DOHH2 (cell line): Measurements from ENCODE around the gene NUDT19.
"Not testable (repeated sequence)": the region's sequence is repeated elsewhere in the genome, so short reads cannot be mapped to it uniquely, and the experiment has no call there.

Source experiments
- H3F3A ChIP-seq: fragments of 200-600 bp; sonication (generic), shearing (Covaris generic); 2 replicates; pipeline ENCODE4 v1.6.0; 2016; ENCODE audit warnings: antibody characterized with exemption, mild to moderate bottlenecking; ENCODE audit not compliant: control insufficient read depth, insufficient read depth
- H3K27ac ChIP-seq: fragments of 200-600 bp; sonication (generic); 2 replicates; pipeline ENCODE4 v1.5.1; 2014; ENCODE audit warnings: low read depth, mild to moderate bottlenecking, low read length, moderate library complexity
- H3K27me3 ChIP-seq: fragments of 200-600 bp; sonication (generic); 2 replicates; pipeline ENCODE4 v1.6.1; 2014; ENCODE audit warnings: mild to moderate bottlenecking, low read length, mixed read lengths; ENCODE audit not compliant: control insufficient read depth
- H3K36me3 ChIP-seq: fragments of 200-600 bp; sonication (generic); 2 replicates; pipeline ENCODE4 v1.6.1; 2014; ENCODE audit warnings: mild to moderate bottlenecking, low read length, moderate library complexity, mixed read lengths; ENCODE audit not compliant: control insufficient read depth
- H3K4me1 ChIP-seq: fragments of 200-600 bp; sonication (generic); 2 replicates; pipeline ENCODE4 v1.6.1; 2014; ENCODE audit warnings: mild to moderate bottlenecking, low read length, mixed read lengths; ENCODE audit not compliant: control insufficient read depth
- H3K4me2 ChIP-seq: fragments of 200-600 bp; sonication (generic); 2 replicates; pipeline ENCODE4 v1.6.0; 2014; ENCODE audit warnings: mild to moderate bottlenecking, low read length, moderate library complexity
- H3K4me3 ChIP-seq: fragments of 200-600 bp; sonication (generic); 2 replicates; pipeline ENCODE4 v1.5.1; 2014; ENCODE audit warnings: mild to moderate bottlenecking, low read length, mixed read lengths
- H3K79me2 ChIP-seq: fragments of 200-600 bp; sonication (generic); 2 replicates; pipeline ENCODE4 v1.6.1; 2014; ENCODE audit warnings: mild to moderate bottlenecking, low read length, mixed read lengths; ENCODE audit not compliant: control insufficient read depth
- H3K9me2 ChIP-seq: fragments of 200-600 bp; sonication (generic); replicated peaks from 2 replicates; pipeline ENCODE4 v1.6.1; 2014; ENCODE audit warnings: mild to moderate bottlenecking, low read length, mixed read lengths; ENCODE audit not compliant: control insufficient read depth
- H3K9me3 ChIP-seq: fragments of 200-600 bp; sonication (generic); 2 replicates; pipeline ENCODE4 v1.6.1; 2014; ENCODE audit warnings: antibody characterized with exemption, low read length, mixed read lengths; ENCODE audit not compliant: control insufficient read depth, insufficient read depth
- H4K20me1 ChIP-seq: fragments of 200-600 bp; sonication (generic); 2 replicates; pipeline ENCODE4 v1.6.0; 2014; ENCODE audit warnings: low read depth, mild to moderate bottlenecking, antibody characterized with exemption, low read length, moderate library complexity; ENCODE audit not compliant: control insufficient read depth, insufficient read depth
- CTCF ChIP-seq: fragments of 200-600 bp; sonication (generic); IDR thresholded peaks from one replicate; pipeline ENCODE4 v1.5.1; 2014; ENCODE audit warnings: antibody characterized with exemption, mild to moderate bottlenecking, low read depth, low read length; ENCODE audit not compliant: poor library complexity, severe bottlenecking
- EZH2phosphoT487 ChIP-seq: fragments of 200-600 bp; sonication (generic); IDR thresholded peaks from 2 replicates; pipeline ENCODE4 v1.6.1; 2017; ENCODE audit warnings: borderline replicate concordance, mild to moderate bottlenecking, antibody characterized with exemption, low read length, moderate library complexity, mixed read lengths

Gene NUDT19

GRCh38 chr19:32652894-32653598 is 38.6 kb upstream of the NUDT19 start:
- H3K9me3 ChIP-seq: no peaks in the 10 kb centered on the region
- no peaks in the 10 kb centered on the region for H3F3A ChIP-seq
- H3K36me3 ChIP-seq: peaks cover 29% of the 10 kb centered on the region
- H4K20me1 ChIP-seq: no peaks in the 10 kb centered on the region
- TF ChIP-seq CTCF (no peak), EZH2phosphoT487 (no peak)
- no peak overlapping the region for H3K27ac ChIP-seq
- 0 out of 2 replicates have a peak, but pooled peaks cover 4% of the 10 kb centered on the region for H3K79me2 ChIP-seq
- H3K9me2 ChIP-seq: no peaks in the 10 kb centered on the region
- no peaks in the 10 kb centered on the region for H3K4me1 ChIP-seq
- H3K4me2 ChIP-seq: no peak overlapping the region
- H3K4me3 ChIP-seq: no peak overlapping the region
- no peaks in the 10 kb centered on the region for H3K27me3 ChIP-seq

GRCh38 chr19:32653599-32653915 is 38.1 kb upstream of the NUDT19 start:
- no peaks in the 10 kb centered on the region for H3K9me3 ChIP-seq
- H4K20me1 ChIP-seq: no peaks in the 10 kb centered on the region
- H3K79me2 ChIP-seq: peaks cover 7% of the 10 kb centered on the region; the same call in 1 of the 2 replicates
- no peak overlapping the region for H3K4me2 ChIP-seq
- no peak overlapping the region for H3K4me3 ChIP-seq
- no peak for TF ChIP-seq CTCF
- TF ChIP-seq EZH2phosphoT487: no peak
- H3K9me2 ChIP-seq: no peaks in the 10 kb centered on the region
- no peaks in the 10 kb centered on the region for H3K27me3 ChIP-seq
- peaks cover 31% of the 10 kb centered on the region for H3K36me3 ChIP-seq
- no peaks in the 10 kb centered on the region for H3K4me1 ChIP-seq
- H3F3A ChIP-seq: no peaks in the 10 kb centered on the region
- H3K27ac ChIP-seq: no peak overlapping the region

- not testable (repeated sequence) for H3K4me1 ChIP-seq, H3K27me3 ChIP-seq, H3K4me2 ChIP-seq, H3K4me3 ChIP-seq, H4K20me1 ChIP-seq, H3K9me2 ChIP-seq, H3K9me3 ChIP-seq, H3K27ac ChIP-seq, H3F3A ChIP-seq
- H3K79me2 ChIP-seq: peaks cover 32% of the 10 kb centered on the region
- peaks cover 24% of the 10 kb centered on the region for H3K36me3 ChIP-seq
Observed at GRCh38 chr19:32656379-32656778, 35.2 kb upstream of the NUDT19 start.

- H3K27me3 ChIP-seq: no peaks in the 10 kb centered on the region
- H3K9me3 ChIP-seq: no peaks in the 10 kb centered on the region
- no peak overlapping the region for H3K4me3 ChIP-seq
- peaks cover 25% of the 10 kb centered on the region for H3K36me3 ChIP-seq
- H3F3A ChIP-seq: no peaks in the 10 kb centered on the region
- H3K79me2 ChIP-seq: peaks cover 46% of the 10 kb centered on the region
- no peak overlapping the region for H3K4me2 ChIP-seq
- TF ChIP-seq EZH2phosphoT487 (no peak), CTCF (no peak)
- no peaks in the 10 kb centered on the region for H3K9me2 ChIP-seq
- no peaks in the 10 kb centered on the region for H3K4me1 ChIP-seq
- H4K20me1 ChIP-seq: 0 out of 2 replicates have a peak, but pooled peaks cover under 1% of the 10 kb centered on the region
- H3K27ac ChIP-seq: no peak overlapping the region
Observed at GRCh38 chr19:32658075-32658474, 33.5 kb upstream of the NUDT19 start.
